ENCODE results near the gene RAB3GAP1. TPM values are rescaled to one million over a fixed set of nuclear protein-coding genes. Genes with fewer than 3 reads are reported as not detected.

RAB3GAP1 gene
- total RNA-seq, 1 donor from 2014 or later, result 46.4 TPM

- Histone ChIP-seq H3K4me3 (ENCODE audit: low read length in 3 of 3) (peak overlapping the region; percentile 92 to 99 (median 94)), H3K9me3 (ENCODE audit: control insufficient read depth in 3 of 3, low read length in 3 of 3) (no peaks in the 10 kb centered on the region), H3K27me3 (ENCODE audit: control insufficient read depth in 3 of 3, insufficient read depth in 3 of 3, low read length in 3 of 3) (no peaks in the 10 kb centered on the region), H3K4me1 (ENCODE audit: control insufficient read depth in 3 of 3, insufficient read depth in 3 of 3, low read length in 3 of 3) (peaks cover 10 to 27% (median 11%) of the 10 kb centered on the region in 3 donors), H3K36me3 (ENCODE audit: control insufficient read depth in 3 of 3, insufficient read depth in 3 of 3, low read length in 3 of 3) (peaks cover 0 to 3% (median 0%) of the 10 kb centered on the region in 3 donors), H3K9ac (ENCODE audit: low read depth in 1 of 3, low read length in 3 of 3) (peak overlapping the region; percentile 94 to 100 (median 99)), H3K27ac (ENCODE audit: low read depth, low read length) (peak overlapping the region; percentile 98)
These were observed 944 bp downstream of the RAB3GAP1 start for GRCh38 chr2:135052997-135053474.

- H3K4me3 ChIP-seq (ENCODE audit: low read length in 3 of 3), result peak overlapping the region in 1 of 3 donors; percentile 38
- no peaks in the 10 kb centered on the region for H3K27me3 ChIP-seq (ENCODE audit: control insufficient read depth in 3 of 3, insufficient read depth in 3 of 3, low read length in 3 of 3)
- H3K4me1 ChIP-seq (ENCODE audit: control insufficient read depth in 3 of 3, insufficient read depth in 3 of 3, low read length in 3 of 3), result peaks cover 10 to 22% (median 11%) of the 10 kb centered on the region in 3 donors
- H3K9me3 ChIP-seq (ENCODE audit: control insufficient read depth in 3 of 3, low read length in 3 of 3), result no peaks in the 10 kb centered on the region
- H3K9ac ChIP-seq (ENCODE audit: low read depth in 1 of 3, low read length in 3 of 3), result no peak overlapping the region
- peaks cover 0 to 3% (median 0%) of the 10 kb centered on the region in 3 donors for H3K36me3 ChIP-seq (ENCODE audit: control insufficient read depth in 3 of 3, insufficient read depth in 3 of 3, low read length in 3 of 3)
- H3K27ac ChIP-seq (ENCODE audit: low read depth, low read length), result no peak overlapping the region
These were observed 3.2 kb downstream of the RAB3GAP1 start for GRCh38 chr2:135055182-135055786.

DNA sequence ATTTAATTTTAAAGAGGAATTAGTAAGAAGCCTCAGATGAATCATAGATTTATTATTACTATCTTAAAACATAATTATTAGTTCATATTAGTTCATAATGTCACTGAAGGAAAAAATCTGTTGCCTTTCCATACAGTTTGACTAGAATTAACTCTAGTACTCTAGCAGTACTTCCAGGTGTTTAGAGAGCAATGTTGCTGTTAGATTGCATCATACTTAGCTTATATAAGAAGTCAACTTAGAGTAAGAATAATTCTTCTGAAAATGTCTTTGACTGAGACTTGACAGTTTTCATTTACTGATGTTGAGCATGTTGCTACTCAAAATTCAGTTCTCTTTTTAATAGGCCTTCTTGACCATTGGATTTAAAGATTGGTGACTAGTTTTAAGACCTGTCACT, 4.7 kb downstream of the RAB3GAP1 start:
- H3K9me3 ChIP-seq (ENCODE audit: control insufficient read depth in 3 of 3, low read length in 3 of 3), result no peaks in the 10 kb centered on the region
- H3K9ac ChIP-seq (ENCODE audit: low read depth in 1 of 3, low read length in 3 of 3), result no peak overlapping the region
- H3K4me3 ChIP-seq (ENCODE audit: low read length in 3 of 3), result no peak overlapping the region
- H3K27ac ChIP-seq (ENCODE audit: low read depth, low read length), result no peak overlapping the region
- H3K4me1 ChIP-seq (ENCODE audit: control insufficient read depth in 3 of 3, insufficient read depth in 3 of 3, low read length in 3 of 3), result peaks cover 10 to 16% (median 11%) of the 10 kb centered on the region in 3 donors
- peaks cover 0 to 10% (median 8%) of the 10 kb centered on the region in 3 donors for H3K36me3 ChIP-seq (ENCODE audit: control insufficient read depth in 3 of 3, insufficient read depth in 3 of 3, low read length in 3 of 3)
- no peaks in the 10 kb centered on the region for H3K27me3 ChIP-seq (ENCODE audit: control insufficient read depth in 3 of 3, insufficient read depth in 3 of 3, low read length in 3 of 3)

DNA sequence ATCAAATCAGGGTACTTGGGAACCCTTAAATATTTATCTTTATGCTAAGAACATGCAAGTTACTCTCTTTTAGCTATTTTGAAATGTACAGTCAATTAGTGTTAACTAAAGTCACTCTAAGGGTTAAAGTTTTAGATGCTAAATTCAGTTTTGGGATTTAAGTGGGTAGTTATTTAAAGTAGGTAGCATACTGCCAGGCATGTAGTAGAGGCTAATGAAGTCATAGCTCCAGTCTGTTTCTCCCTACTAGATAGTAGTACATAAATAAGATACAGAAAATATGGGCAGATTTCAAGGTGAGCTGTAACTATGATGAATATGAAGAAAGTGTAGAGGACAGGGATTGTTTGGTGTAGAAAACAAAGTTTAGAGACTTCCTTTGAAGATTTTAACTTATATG, 7.5 kb downstream of the RAB3GAP1 start:
- Histone ChIP-seq H3K36me3 (ENCODE audit: control insufficient read depth in 3 of 3, insufficient read depth in 3 of 3, low read length in 3 of 3) (peaks cover 0 to 13% (median 8%) of the 10 kb centered on the region in 3 donors), H3K27me3 (ENCODE audit: control insufficient read depth in 3 of 3, insufficient read depth in 3 of 3, low read length in 3 of 3) (no peaks in the 10 kb centered on the region), H3K27ac (ENCODE audit: low read depth, low read length) (no peak overlapping the region), H3K4me1 (ENCODE audit: control insufficient read depth in 3 of 3, insufficient read depth in 3 of 3, low read length in 3 of 3) (no peaks in the 10 kb centered on the region), H3K9me3 (ENCODE audit: control insufficient read depth in 3 of 3, low read length in 3 of 3) (no peaks in the 10 kb centered on the region), H3K4me3 (ENCODE audit: low read length in 3 of 3) (no peak overlapping the region), H3K9ac (ENCODE audit: low read depth in 1 of 3, low read length in 3 of 3) (no peak overlapping the region)

DNA sequence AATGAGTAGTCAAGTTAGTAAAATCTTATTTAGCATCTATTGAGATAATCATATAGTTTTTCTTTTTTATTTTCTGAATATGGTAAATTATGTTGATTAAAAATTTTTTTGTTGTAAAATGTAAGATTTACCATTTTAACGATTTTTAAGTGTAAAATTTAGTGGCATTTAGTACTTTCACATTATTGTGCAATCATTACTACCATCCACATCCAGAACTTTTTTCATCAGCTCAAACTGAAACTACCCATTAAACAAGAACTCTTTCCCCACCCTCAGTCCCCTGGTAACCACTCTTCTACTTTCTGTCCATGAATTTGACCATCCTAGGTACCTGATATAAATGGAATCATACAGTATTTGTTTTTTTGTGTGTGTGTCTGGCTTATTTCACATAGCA, 11.1 kb downstream of the RAB3GAP1 start:
- H3K4me3 ChIP-seq (ENCODE audit: low read length in 3 of 3), result no peak overlapping the region
- H3K9ac ChIP-seq (ENCODE audit: low read depth in 1 of 3, low read length in 3 of 3), result no peak overlapping the region
- H3K27ac ChIP-seq (ENCODE audit: low read depth, low read length), result no peak overlapping the region
- H3K9me3 ChIP-seq (ENCODE audit: control insufficient read depth in 3 of 3, low read length in 3 of 3), result no peaks in the 10 kb centered on the region
- peaks cover 0 to 10% (median 8%) of the 10 kb centered on the region in 3 donors for H3K36me3 ChIP-seq (ENCODE audit: control insufficient read depth in 3 of 3, insufficient read depth in 3 of 3, low read length in 3 of 3)
- H3K4me1 ChIP-seq (ENCODE audit: control insufficient read depth in 3 of 3, insufficient read depth in 3 of 3, low read length in 3 of 3), result peaks cover 0 to 5% (median 0%) of the 10 kb centered on the region in 3 donors
- no peaks in the 10 kb centered on the region for H3K27me3 ChIP-seq (ENCODE audit: control insufficient read depth in 3 of 3, insufficient read depth in 3 of 3, low read length in 3 of 3)

GRCh38 chr2:135064149-135064548, 12.1 kb downstream of the RAB3GAP1 start:
- Histone ChIP-seq H3K27ac (ENCODE audit: low read depth, low read length) (no peak overlapping the region), H3K9ac (ENCODE audit: low read depth in 1 of 3, low read length in 3 of 3) (no peak overlapping the region), H3K4me3 (ENCODE audit: low read length in 3 of 3) (no peak overlapping the region), H3K27me3 (ENCODE audit: control insufficient read depth in 3 of 3, insufficient read depth in 3 of 3, low read length in 3 of 3) (no peaks in the 10 kb centered on the region), H3K36me3 (ENCODE audit: control insufficient read depth in 3 of 3, insufficient read depth in 3 of 3, low read length in 3 of 3) (peaks cover 0 to 12% (median 8%) of the 10 kb centered on the region in 3 donors), H3K9me3 (ENCODE audit: control insufficient read depth in 3 of 3, low read length in 3 of 3) (no peaks in the 10 kb centered on the region), H3K4me1 (ENCODE audit: control insufficient read depth in 3 of 3, insufficient read depth in 3 of 3, low read length in 3 of 3) (peaks cover 0 to 5% (median 0%) of the 10 kb centered on the region in 3 donors)

DNA sequence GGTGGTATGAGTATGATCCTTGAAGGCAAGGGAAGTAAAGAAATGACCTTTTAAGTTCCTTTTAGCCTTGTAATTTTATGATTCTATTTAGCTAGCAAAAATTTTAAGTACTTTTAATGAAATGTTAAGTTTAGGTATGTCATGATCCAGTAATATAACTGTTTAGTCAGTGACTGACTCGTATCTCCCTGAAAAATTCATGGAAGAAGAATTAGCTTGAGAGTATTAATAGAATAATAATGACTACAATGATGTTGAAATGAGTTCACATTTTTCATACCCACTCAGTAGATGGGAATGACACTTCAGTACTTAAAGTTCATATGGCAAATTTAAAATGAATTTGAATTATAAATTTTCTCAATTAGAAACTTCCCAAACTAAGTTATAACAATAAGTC, 14.6 kb downstream of the RAB3GAP1 start:
- no peak overlapping the region for H3K4me3 ChIP-seq (ENCODE audit: low read length in 3 of 3)

GRCh38 chr2:135072125-135072997, 20.3 kb downstream of the RAB3GAP1 start:
- no peaks in the 10 kb centered on the region for H3K4me1 ChIP-seq (ENCODE audit: control insufficient read depth in 3 of 3, insufficient read depth in 3 of 3, low read length in 3 of 3)
- H3K9ac ChIP-seq (ENCODE audit: low read depth in 1 of 3, low read length in 3 of 3), result no peak overlapping the region
- no peaks in the 10 kb centered on the region for H3K9me3 ChIP-seq (ENCODE audit: control insufficient read depth in 3 of 3, low read length in 3 of 3)
- H3K36me3 ChIP-seq (ENCODE audit: control insufficient read depth in 3 of 3, insufficient read depth in 3 of 3, low read length in 3 of 3), result peaks cover 0 to 3% (median 2%) of the 10 kb centered on the region in 3 donors
- no peak overlapping the region for H3K4me3 ChIP-seq (ENCODE audit: low read length in 3 of 3)
- H3K27me3 ChIP-seq (ENCODE audit: control insufficient read depth in 3 of 3, insufficient read depth in 3 of 3, low read length in 3 of 3), result no peaks in the 10 kb centered on the region
- no peak overlapping the region for H3K27ac ChIP-seq (ENCODE audit: low read depth, low read length)

More for the DNA sequence above, 14.6 kb downstream of the RAB3GAP1 start:
- Histone ChIP-seq H3K36me3 (ENCODE audit: control insufficient read depth in 3 of 3, insufficient read depth in 3 of 3, low read length in 3 of 3) (peaks cover 0 to 7% (median 0%) of the 10 kb centered on the region in 3 donors), H3K4me1 (ENCODE audit: control insufficient read depth in 3 of 3, insufficient read depth in 3 of 3, low read length in 3 of 3) (peaks cover 0 to 5% (median 0%) of the 10 kb centered on the region in 3 donors), H3K27me3 (ENCODE audit: control insufficient read depth in 3 of 3, insufficient read depth in 3 of 3, low read length in 3 of 3) (no peaks in the 10 kb centered on the region), H3K9ac (ENCODE audit: low read depth in 1 of 3, low read length in 3 of 3) (no peak overlapping the region), H3K9me3 (ENCODE audit: control insufficient read depth in 3 of 3, low read length in 3 of 3) (no peaks in the 10 kb centered on the region), H3K27ac (ENCODE audit: low read depth, low read length) (no peak overlapping the region)

- no peak overlapping the region for H3K4me3 ChIP-seq (ENCODE audit: low read length in 3 of 3)
- no peaks in the 10 kb centered on the region for H3K4me1 ChIP-seq (ENCODE audit: control insufficient read depth in 3 of 3, insufficient read depth in 3 of 3, low read length in 3 of 3)
- no peaks in the 10 kb centered on the region for H3K9me3 ChIP-seq (ENCODE audit: control insufficient read depth in 3 of 3, low read length in 3 of 3)
- no peak overlapping the region for H3K27ac ChIP-seq (ENCODE audit: low read depth, low read length)
- peaks cover 0 to 2% (median 0%) of the 10 kb centered on the region in 3 donors for H3K36me3 ChIP-seq (ENCODE audit: control insufficient read depth in 3 of 3, insufficient read depth in 3 of 3, low read length in 3 of 3)
- H3K27me3 ChIP-seq (ENCODE audit: control insufficient read depth in 3 of 3, insufficient read depth in 3 of 3, low read length in 3 of 3), result no peaks in the 10 kb centered on the region
- no peak overlapping the region for H3K9ac ChIP-seq (ENCODE audit: low read depth in 1 of 3, low read length in 3 of 3)
These were observed 22.1 kb downstream of the RAB3GAP1 start for GRCh38 chr2:135074216-135074615.

DNA sequence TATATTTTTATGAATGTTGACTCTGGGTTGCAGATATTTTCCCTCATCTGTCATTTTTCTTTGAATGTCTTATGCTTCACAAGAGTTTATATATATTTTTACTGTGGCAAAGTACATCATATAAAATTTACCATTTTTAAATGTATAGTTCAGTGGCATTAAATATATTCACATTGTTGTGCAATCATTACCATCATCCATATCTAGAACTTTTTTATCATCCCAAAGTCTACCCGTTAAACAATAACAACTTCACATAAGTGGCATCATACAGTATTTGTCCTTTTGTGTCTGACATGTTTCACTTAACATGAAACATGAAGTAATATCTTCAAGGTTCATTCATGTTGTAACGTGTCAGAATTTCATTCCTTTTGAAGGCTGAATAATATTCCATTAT, 24.5 kb downstream of the RAB3GAP1 start:
- H3K9ac ChIP-seq (ENCODE audit: low read depth in 1 of 3, low read length in 3 of 3), result no peak overlapping the region
- no peaks in the 10 kb centered on the region for H3K4me1 ChIP-seq (ENCODE audit: control insufficient read depth in 3 of 3, insufficient read depth in 3 of 3, low read length in 3 of 3)
- no peak overlapping the region for H3K27ac ChIP-seq (ENCODE audit: low read depth, low read length)
- peaks cover 0 to 2% (median 0%) of the 10 kb centered on the region in 3 donors for H3K36me3 ChIP-seq (ENCODE audit: control insufficient read depth in 3 of 3, insufficient read depth in 3 of 3, low read length in 3 of 3)
- no peaks in the 10 kb centered on the region for H3K27me3 ChIP-seq (ENCODE audit: control insufficient read depth in 3 of 3, insufficient read depth in 3 of 3, low read length in 3 of 3)
- H3K9me3 ChIP-seq (ENCODE audit: control insufficient read depth in 3 of 3, low read length in 3 of 3), result no peaks in the 10 kb centered on the region
- H3K4me3 ChIP-seq (ENCODE audit: low read length in 3 of 3), result no peak overlapping the region
